Subcutaneous preadipocyte (primary cell): ENCODE data around the gene DHRS11. TPM values are rescaled to one million over a fixed set of nuclear protein-coding genes. Genes with fewer than 3 reads are reported as not detected.

Experiments used
- total RNA-seq: library from RNA; depleted of rRNA; stranded (reverse); fragments of >200 nt; gene quantifications from 2 replicates; pipeline ENCODE4 v1.2.3, GENCODE V29; 2012

DHRS11 gene, protein sequence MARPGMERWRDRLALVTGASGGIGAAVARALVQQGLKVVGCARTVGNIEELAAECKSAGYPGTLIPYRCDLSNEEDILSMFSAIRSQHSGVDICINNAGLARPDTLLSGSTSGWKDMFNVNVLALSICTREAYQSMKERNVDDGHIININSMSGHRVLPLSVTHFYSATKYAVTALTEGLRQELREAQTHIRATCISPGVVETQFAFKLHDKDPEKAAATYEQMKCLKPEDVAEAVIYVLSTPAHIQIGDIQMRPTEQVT
- 5.1 and 9.6 TPM in 2 replicates for total RNA-seq

DNA sequence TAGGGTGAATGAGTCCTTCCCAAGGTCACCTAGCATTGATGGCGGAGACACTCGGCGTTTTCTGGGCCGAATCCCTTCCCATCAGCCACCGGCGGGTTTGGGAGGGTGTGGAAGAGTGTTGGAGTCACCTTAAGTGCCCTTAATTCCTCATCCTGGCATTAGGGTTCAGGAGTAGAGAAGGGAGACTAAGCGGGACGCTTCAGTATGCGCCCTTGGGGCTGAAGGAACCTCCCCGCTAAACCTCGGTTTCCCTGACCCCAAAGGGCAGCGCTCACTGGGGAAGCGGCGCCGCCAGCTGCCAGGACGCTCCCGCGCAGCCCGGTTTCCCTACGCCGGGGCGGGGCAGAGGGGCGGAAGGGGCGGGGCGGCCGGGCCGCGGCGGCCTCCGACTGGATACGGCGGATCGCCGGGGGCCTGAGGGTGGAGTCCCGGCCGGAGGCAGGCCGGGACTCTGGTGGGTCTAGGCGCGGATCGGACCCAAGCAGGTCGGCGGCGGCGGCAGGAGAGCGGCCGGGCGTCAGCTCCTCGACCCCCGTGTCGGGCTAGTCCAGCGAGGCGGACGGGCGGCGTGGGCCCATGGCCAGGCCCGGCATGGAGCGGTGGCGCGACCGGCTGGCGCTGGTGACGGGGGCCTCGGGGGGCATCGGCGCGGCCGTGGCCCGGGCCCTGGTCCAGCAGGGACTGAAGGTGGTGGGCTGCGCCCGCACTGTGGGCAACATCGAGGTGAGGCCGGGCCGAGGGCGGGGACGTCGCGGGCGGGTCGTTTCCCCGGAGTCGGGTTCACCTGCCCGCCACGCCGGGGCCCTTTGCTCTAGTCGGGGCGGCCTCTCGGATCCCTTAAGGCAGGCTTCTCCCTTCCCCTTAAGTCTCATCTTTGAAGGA is at the start of gene DHRS11:
Gene DHRS11, plus strand, starts transcription at position 446 of the 882 bp plus-strand sequence. Its CDS starts 131 bp downstream, at position 577.

DNA sequence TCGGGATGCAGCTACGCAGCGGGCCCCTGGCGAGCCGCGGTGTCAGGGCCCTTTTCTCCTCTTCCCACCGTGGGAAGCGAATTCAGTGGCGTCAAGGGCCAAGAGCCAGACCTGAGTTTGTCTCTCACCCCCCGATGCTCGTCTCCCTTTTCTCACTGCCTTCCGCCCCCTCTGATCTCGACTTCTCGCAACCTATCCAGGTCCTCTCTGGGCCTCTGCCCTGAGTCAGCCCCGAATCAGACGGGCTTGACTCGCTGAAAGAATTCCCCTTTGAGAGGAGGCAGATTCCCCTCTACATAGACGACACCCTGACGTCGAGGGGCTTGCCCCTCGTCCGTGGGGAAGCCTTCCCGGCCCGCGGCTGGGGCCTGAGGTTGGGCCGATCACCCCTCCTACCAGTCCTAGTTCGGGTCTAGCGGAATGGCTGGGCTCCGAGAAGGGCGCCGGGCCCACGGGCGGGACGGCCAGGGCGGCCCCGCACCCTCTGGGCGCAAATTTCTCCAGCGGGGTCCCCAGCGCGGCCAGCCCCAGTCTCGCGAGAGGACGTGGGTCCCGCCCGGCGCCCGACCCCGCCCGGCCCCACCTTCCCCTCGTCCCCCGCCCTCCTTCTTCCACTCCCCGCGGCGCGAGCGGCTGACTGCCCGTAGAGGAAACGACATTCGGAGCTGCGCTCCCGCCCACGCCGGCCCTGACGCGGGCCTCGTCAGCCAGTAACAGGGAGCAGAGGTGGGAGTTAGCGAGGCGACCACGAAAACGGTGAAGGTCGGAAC is 47.2 kb upstream of the DHRS11 start, which contains the start of gene GGNBP2:
Gene GGNBP2, plus strand, starts transcription at position 613 of the 770 bp plus-strand sequence. CDS start 806 bp downstream, outside the sequence.

DNA sequence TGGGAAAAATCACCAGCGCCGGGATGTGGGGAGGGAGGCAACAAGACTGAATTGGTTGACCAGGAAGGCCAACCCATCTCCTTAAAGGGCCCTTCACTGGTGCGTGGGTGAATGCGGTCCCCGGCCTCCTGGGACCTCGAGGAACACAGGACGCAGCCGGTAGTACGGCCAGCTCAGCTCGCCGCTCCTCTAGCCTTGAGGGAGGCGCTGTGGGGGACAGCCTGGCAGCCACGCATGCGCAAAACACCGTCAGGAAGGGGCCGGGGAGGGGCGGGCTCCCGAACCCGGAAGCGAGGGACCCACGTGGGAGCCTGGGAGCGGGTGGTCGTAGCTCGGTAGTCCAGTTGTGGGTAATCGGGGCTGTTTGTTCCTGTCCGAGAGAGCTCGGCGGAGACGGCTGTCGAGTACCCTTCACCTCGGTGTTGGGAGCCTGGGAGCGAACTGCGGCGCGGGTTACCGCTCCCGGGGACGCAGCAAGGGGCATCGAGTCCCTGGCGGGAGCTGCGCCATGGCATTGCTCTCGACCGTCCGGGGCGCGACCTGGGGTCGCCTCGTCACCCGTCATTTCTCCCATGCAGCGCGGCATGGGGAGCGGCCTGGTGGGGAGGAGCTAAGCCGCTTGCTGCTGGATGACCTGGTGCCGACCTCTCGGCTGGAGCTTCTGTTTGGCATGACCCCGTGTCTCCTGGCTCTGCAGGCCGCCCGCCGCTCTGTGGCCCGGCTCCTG is 9.8 kb downstream of the DHRS11 start, which contains the start of gene MRM1:
Gene MRM1, plus strand, starts transcription at position 281 of the 727 bp plus-strand sequence. Its CDS starts 228 bp downstream, at position 509.

Other genes starting within 250 kb of the DHRS11 start
- not detected in 2 replicates for gene TBC1D3H, start 203.4 kb upstream of the DHRS11 start, total RNA-seq
- gene ZNHIT3, start 105.2 kb upstream of the DHRS11 start, total RNA-seq, result 14.7 and 15.1 TPM in 2 replicates
- gene MYO19, start 57.0 kb upstream of the DHRS11 start, total RNA-seq, result 52.9 and 73.5 TPM in 2 replicates
- 6.6 and 9.0 TPM in 2 replicates for gene PIGW, start 56.9 kb upstream of the DHRS11 start, total RNA-seq
- 46.5 and 48.1 TPM in 2 replicates for gene GGNBP2, start 47.0 kb upstream of the DHRS11 start, total RNA-seq
- gene MRM1, start 9.7 kb downstream of the DHRS11 start, total RNA-seq, result 4.4 and 5.1 TPM in 2 replicates